K562 (cell line): ENCODE results near the gene SVOP. TPM values are rescaled to one million over a fixed set of nuclear protein-coding genes. Genes with fewer than 3 reads are reported as not detected.

ENCODE experiments used
- ATAC-seq: fragments of 200-7000 bp; cut with Tn5 transposase; 3 replicates; pipeline ENCODE4 v1.9.1; 2020; ENCODE audit warnings: moderate library complexity
- BruUV-seq: library from RNA; stranded (reverse); fragments of 400-500 nt; replicated peaks from 2 replicates; lab custom pipeline; 2021; lab: Mats Ljungman, UMichigan
- CTCF ChIA-PET: fragments of 300-600 bp; formaldehyde crosslinking; extraction: SDS; loops from one replicate; lab custom pipeline; 2021; ENCODE audit warnings: low intra/inter-chr PET ratio; lab: Yijun Ruan, JAX
- POLR2A ChIA-PET: fragments of 300-600, 350-650 bp; sonication (Branson Sonifier 250); formaldehyde crosslinking; extraction: SDS; loops from one replicate; lab custom pipeline; 2021; ENCODE audit warnings: antibody characterized with exemption, inconsistent platforms; lab: Yijun Ruan, JAX
- DNase-seq, 4 experiments: peaks; one replicate each; pipeline versions ENCODE4 v3.0.0 to v3.0.0-alpha.2; 2011 to 2018; ENCODE audit warnings: low spot score in 3 of 4, mixed read lengths in 3 of 4; ENCODE audit errors: extremely low read depth in 1 of 4
- FAIRE-seq: peaks from 2 replicates; lab custom pipeline; 2011; peaks lifted over from hg19 to GRCh38; lab: Jason Lieb, UNC
- H2AFZ ChIP-seq: 2 replicates; pipeline ENCODE4 v1.6.0; 2011; ENCODE audit warnings: low read depth, low read length, control low read depth, inconsistent platforms
- H3K27ac ChIP-seq: fragments of 200-600 bp; 3 replicates; pipeline ENCODE4 v1.8.0; 2011; ENCODE audit warnings: low read depth, mild to moderate bottlenecking, control low read depth, inconsistent platforms, low read length, moderate library complexity, mixed read lengths; ENCODE audit errors: extremely low read depth
- H3K27me3 ChIP-seq, 2 experiments: fragments of 300-600 bp in 1 of 2; 2 replicates in 1 of 2; 3 replicates in 1 of 2; pipeline versions ENCODE4 v1.6.0 to v1.8.0; 2011; ENCODE audit warnings: inconsistent platforms in 2 of 2, low read length in 2 of 2, mild to moderate bottlenecking in 1 of 2, mixed read lengths in 1 of 2, moderate library complexity in 1 of 2; ENCODE audit not compliant: control insufficient read depth in 2 of 2, insufficient read depth in 2 of 2
- H3K36me3 ChIP-seq: fragments of 300-600 bp; 3 replicates; pipeline ENCODE4 v1.8.0; 2011; ENCODE audit warnings: mild to moderate bottlenecking, low read length, inconsistent platforms; ENCODE audit not compliant: control insufficient read depth, insufficient read depth
- H3K4me1 ChIP-seq, 2 experiments: fragments of 200-600 bp in 1 of 2; replicated peaks in 1 of 2; 2 replicates in 1 of 2; 3 replicates in 1 of 2; pipeline versions ENCODE4 v1.5.1 to v1.8.0; 2011; ENCODE audit warnings: inconsistent platforms in 2 of 2, low read length in 2 of 2, mild to moderate bottlenecking in 1 of 2, mixed read lengths in 1 of 2, moderate library complexity in 1 of 2; ENCODE audit not compliant: control insufficient read depth in 2 of 2, insufficient read depth in 2 of 2
- H3K4me2 ChIP-seq: 2 replicates; pipeline ENCODE4 v1.6.1; 2011; ENCODE audit warnings: low read length, control low read depth, inconsistent platforms, mixed read lengths; ENCODE audit not compliant: insufficient read depth
- H3K4me3 ChIP-seq: fragments of 200-600 bp; sonication (generic), shearing (Covaris generic); 2 replicates; pipeline ENCODE4 v1.5.1; 2016; ENCODE audit warnings: control low read depth, inconsistent platforms
- H3K79me2 ChIP-seq: fragments of 200-600 bp; 3 replicates; pipeline ENCODE4 v1.8.0; 2011; ENCODE audit warnings: low read length, inconsistent platforms; ENCODE audit not compliant: control insufficient read depth, insufficient read depth
- H3K9ac ChIP-seq, 2 experiments: 2 replicates each; pipeline versions ENCODE4 v1.6.0 to v1.6.1; 2011; ENCODE audit warnings: low read depth in 2 of 2, low read length in 2 of 2, control low read depth in 1 of 2, inconsistent platforms in 1 of 2, mild to moderate bottlenecking in 1 of 2, mixed read lengths in 1 of 2; ENCODE audit not compliant: insufficient read depth in 1 of 2
- H3K9me1 ChIP-seq: one replicate; pipeline ENCODE4 v1.6.0; 2011; ENCODE audit warnings: inconsistent platforms, mild to moderate bottlenecking, low read length, moderate library complexity; ENCODE audit not compliant: control insufficient read depth, insufficient read depth
- H3K9me3 ChIP-seq: replicated peaks from 2 replicates; pipeline ENCODE4 v1.5.1; 2011; ENCODE audit warnings: low read depth, low read length, inconsistent platforms; ENCODE audit not compliant: control insufficient read depth, insufficient read depth
- H4K20me1 ChIP-seq: replicated peaks from 2 replicates; pipeline ENCODE4 v1.6.1; 2011; ENCODE audit warnings: low read length, inconsistent platforms, mixed read lengths; ENCODE audit not compliant: control insufficient read depth, insufficient read depth
- LARP7 ChIP-seq: fragments of 450-650 bp; IDR thresholded peaks from 2 replicates; pipeline ENCODE4 v1.6.1; 2016
- MTA3 ChIP-seq: fragments of 450-650 bp; formaldehyde crosslinking; IDR thresholded peaks from 2 replicates; pipeline ENCODE4 v1.6.1; 2017; ENCODE audit warnings: mild to moderate bottlenecking, borderline replicate concordance
- TEAD2 ChIP-seq: fragments of 450-650 bp; IDR thresholded peaks from 2 replicates; pipeline ENCODE4 v1.6.1; 2016; ENCODE audit warnings: missing genetic modification characterization, control low read depth, missing compliant biosample characterization
- ZNF436 ChIP-seq: fragments of 250-450, 450-650 bp; sonication (Bioruptor Pico); formaldehyde crosslinking; IDR thresholded peaks from 2 replicates; pipeline ENCODE4 v1.7.0; 2020; ENCODE audit warnings: mild to moderate bottlenecking
- in situ Hi-C: fragments of 300-500 bp; cut with MboI; formaldehyde crosslinking; loops from 4 replicates; pipeline ENCODE4 v1.15.0; 2018; ENCODE audit warnings: inconsistent platforms, mixed read lengths
- intact Hi-C: fragments of 100-400 bp; cut with micrococcal nuclease; formaldehyde crosslinking; loops from 2 replicates; pipeline ENCODE4 v1.14.2; 2022
- polyA plus RNA-seq, 8 experiments: library from polyadenylated mRNA; depleted of rRNA in 4 of 8; stranded (reverse) in 5 of 8; unstranded in 3 of 8; fragments of >200 nt; fragmentation: Nextera tagmentation in 2 of 8; fragmentation: Illumina TruSeq in 1 of 8; extraction: Ambion mirVana in 2 of 8; extraction: Trizol in 1 of 8; gene quantifications; 2 replicates each; pipeline versions ENCODE4 v1.2.1 to v1.2.3, GENCODE V29; 2011 to 2014; ENCODE audit warnings: inconsistent platforms in 1 of 8, missing spikeins in 1 of 8
- total RNA-seq, 7 experiments: library from RNA; depleted of rRNA in 6 of 7; stranded (reverse); fragments of >200 nt in 6 of 7; fragmentation: Illumina TruSeq in 2 of 7; extraction: Trizol in 2 of 7; gene quantifications; 2 replicates each; pipeline versions ENCODE4 v1.2.1 to v1.2.3, GENCODE V29; 2011 to 2021; ENCODE audit warnings: low replicate concordance in 1 of 7
- TF ChIP-seq, protein P1 (sequence below): fragments of 450-650 bp; IDR thresholded peaks from 2 replicates; pipeline ENCODE4 v1.6.1; 2016; ENCODE audit warnings: mild to moderate bottlenecking, moderate library complexity
- TF ChIP-seq, protein P2 (sequence below): fragments of 450-650 bp; IDR thresholded peaks from 2 replicates; pipeline ENCODE4 v1.6.1; 2017; ENCODE audit warnings: antibody characterized with exemption, mild to moderate bottlenecking

The SVOP gene
- total and polyA plus RNA-seq, 9 of the 15 experiments (the other 6 are each of a cell fraction or from before 2014, with no cell fraction given), result 0.01 to 0.09 (median 0.06) TPM; not detected in 1

GRCh38 chr12:108982621-108983219 is 38.1 kb downstream of the SVOP start:
- DNase-seq (no peak), FAIRE-seq (no peak), ATAC-seq (no peak)
- ChIA-PET CTCF (interaction anchor here (0.6 to 0.7 kb wide), 2 partner anchors 76 to 543 kb away, joined by 3 read pairs; no protein-coding TSS in a partner anchor), POLR2A (no interaction called here)
- no peaks in the 10 kb centered on the region for H3K79me2 ChIP-seq
- no peak overlapping the region for H2AFZ ChIP-seq
- no peaks in the 10 kb centered on the region for H3K9me1 ChIP-seq
- no peaks in the 10 kb centered on the region for H3K27me3 ChIP-seq
- H3K9ac ChIP-seq, result no peak overlapping the region
- H3K9me3 ChIP-seq, result 0 out of 2 replicates have a peak, but pooled peaks cover 3% of the 10 kb centered on the region
- no TSS peak for BruUV-seq
- in situ Hi-C loops, result no loop called here
- no peaks in the 10 kb centered on the region for H4K20me1 ChIP-seq
- no peaks in the 10 kb centered on the region for H3K36me3 ChIP-seq
- no peak overlapping the region for H3K4me2 ChIP-seq
- no peak overlapping the region for H3K27ac ChIP-seq
- no peaks in the 10 kb centered on the region for H3K4me1 ChIP-seq
- no peak overlapping the region for H3K4me3 ChIP-seq
- intact Hi-C loops, result no loop called here
- TF ChIP-seq ZNF436 (CRISPR knock-in tag) (no peak), LARP7 (no peak), TEAD2 (no peak), MTA3 (no peak)
- TF ChIP-seq, protein P1, sequence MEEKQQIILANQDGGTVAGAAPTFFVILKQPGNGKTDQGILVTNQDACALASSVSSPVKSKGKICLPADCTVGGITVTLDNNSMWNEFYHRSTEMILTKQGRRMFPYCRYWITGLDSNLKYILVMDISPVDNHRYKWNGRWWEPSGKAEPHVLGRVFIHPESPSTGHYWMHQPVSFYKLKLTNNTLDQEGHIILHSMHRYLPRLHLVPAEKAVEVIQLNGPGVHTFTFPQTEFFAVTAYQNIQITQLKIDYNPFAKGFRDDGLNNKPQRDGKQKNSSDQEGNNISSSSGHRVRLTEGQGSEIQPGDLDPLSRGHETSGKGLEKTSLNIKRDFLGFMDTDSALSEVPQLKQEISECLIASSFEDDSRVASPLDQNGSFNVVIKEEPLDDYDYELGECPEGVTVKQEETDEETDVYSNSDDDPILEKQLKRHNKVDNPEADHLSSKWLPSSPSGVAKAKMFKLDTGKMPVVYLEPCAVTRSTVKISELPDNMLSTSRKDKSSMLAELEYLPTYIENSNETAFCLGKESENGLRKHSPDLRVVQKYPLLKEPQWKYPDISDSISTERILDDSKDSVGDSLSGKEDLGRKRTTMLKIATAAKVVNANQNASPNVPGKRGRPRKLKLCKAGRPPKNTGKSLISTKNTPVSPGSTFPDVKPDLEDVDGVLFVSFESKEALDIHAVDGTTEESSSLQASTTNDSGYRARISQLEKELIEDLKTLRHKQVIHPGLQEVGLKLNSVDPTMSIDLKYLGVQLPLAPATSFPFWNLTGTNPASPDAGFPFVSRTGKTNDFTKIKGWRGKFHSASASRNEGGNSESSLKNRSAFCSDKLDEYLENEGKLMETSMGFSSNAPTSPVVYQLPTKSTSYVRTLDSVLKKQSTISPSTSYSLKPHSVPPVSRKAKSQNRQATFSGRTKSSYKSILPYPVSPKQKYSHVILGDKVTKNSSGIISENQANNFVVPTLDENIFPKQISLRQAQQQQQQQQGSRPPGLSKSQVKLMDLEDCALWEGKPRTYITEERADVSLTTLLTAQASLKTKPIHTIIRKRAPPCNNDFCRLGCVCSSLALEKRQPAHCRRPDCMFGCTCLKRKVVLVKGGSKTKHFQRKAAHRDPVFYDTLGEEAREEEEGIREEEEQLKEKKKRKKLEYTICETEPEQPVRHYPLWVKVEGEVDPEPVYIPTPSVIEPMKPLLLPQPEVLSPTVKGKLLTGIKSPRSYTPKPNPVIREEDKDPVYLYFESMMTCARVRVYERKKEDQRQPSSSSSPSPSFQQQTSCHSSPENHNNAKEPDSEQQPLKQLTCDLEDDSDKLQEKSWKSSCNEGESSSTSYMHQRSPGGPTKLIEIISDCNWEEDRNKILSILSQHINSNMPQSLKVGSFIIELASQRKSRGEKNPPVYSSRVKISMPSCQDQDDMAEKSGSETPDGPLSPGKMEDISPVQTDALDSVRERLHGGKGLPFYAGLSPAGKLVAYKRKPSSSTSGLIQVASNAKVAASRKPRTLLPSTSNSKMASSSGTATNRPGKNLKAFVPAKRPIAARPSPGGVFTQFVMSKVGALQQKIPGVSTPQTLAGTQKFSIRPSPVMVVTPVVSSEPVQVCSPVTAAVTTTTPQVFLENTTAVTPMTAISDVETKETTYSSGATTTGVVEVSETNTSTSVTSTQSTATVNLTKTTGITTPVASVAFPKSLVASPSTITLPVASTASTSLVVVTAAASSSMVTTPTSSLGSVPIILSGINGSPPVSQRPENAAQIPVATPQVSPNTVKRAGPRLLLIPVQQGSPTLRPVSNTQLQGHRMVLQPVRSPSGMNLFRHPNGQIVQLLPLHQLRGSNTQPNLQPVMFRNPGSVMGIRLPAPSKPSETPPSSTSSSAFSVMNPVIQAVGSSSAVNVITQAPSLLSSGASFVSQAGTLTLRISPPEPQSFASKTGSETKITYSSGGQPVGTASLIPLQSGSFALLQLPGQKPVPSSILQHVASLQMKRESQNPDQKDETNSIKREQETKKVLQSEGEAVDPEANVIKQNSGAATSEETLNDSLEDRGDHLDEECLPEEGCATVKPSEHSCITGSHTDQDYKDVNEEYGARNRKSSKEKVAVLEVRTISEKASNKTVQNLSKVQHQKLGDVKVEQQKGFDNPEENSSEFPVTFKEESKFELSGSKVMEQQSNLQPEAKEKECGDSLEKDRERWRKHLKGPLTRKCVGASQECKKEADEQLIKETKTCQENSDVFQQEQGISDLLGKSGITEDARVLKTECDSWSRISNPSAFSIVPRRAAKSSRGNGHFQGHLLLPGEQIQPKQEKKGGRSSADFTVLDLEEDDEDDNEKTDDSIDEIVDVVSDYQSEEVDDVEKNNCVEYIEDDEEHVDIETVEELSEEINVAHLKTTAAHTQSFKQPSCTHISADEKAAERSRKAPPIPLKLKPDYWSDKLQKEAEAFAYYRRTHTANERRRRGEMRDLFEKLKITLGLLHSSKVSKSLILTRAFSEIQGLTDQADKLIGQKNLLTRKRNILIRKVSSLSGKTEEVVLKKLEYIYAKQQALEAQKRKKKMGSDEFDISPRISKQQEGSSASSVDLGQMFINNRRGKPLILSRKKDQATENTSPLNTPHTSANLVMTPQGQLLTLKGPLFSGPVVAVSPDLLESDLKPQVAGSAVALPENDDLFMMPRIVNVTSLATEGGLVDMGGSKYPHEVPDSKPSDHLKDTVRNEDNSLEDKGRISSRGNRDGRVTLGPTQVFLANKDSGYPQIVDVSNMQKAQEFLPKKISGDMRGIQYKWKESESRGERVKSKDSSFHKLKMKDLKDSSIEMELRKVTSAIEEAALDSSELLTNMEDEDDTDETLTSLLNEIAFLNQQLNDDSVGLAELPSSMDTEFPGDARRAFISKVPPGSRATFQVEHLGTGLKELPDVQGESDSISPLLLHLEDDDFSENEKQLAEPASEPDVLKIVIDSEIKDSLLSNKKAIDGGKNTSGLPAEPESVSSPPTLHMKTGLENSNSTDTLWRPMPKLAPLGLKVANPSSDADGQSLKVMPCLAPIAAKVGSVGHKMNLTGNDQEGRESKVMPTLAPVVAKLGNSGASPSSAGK, result no peak
- TF ChIP-seq, protein P2, sequence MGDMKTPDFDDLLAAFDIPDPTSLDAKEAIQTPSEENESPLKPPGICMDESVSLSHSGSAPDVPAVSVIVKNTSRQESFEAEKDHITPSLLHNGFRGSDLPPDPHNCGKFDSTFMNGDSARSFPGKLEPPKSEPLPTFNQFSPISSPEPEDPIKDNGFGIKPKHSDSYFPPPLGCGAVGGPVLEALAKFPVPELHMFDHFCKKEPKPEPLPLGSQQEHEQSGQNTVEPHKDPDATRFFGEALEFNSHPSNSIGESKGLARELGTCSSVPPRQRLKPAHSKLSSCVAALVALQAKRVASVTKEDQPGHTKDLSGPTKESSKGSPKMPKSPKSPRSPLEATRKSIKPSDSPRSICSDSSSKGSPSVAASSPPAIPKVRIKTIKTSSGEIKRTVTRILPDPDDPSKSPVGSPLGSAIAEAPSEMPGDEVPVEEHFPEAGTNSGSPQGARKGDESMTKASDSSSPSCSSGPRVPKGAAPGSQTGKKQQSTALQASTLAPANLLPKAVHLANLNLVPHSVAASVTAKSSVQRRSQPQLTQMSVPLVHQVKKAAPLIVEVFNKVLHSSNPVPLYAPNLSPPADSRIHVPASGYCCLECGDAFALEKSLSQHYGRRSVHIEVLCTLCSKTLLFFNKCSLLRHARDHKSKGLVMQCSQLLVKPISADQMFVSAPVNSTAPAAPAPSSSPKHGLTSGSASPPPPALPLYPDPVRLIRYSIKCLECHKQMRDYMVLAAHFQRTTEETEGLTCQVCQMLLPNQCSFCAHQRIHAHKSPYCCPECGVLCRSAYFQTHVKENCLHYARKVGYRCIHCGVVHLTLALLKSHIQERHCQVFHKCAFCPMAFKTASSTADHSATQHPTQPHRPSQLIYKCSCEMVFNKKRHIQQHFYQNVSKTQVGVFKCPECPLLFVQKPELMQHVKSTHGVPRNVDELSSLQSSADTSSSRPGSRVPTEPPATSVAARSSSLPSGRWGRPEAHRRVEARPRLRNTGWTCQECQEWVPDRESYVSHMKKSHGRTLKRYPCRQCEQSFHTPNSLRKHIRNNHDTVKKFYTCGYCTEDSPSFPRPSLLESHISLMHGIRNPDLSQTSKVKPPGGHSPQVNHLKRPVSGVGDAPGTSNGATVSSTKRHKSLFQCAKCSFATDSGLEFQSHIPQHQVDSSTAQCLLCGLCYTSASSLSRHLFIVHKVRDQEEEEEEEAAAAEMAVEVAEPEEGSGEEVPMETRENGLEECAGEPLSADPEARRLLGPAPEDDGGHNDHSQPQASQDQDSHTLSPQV, result no peak
